Measurements from ENCODE around the gene BBS9.

The BBS9 gene

GRCh38 chr7:33127085-33127484 is 2.3 kb upstream of the BBS9 start:
- DNase-seq (ENCODE audit: low spot score): no peak

- no peak for DNase-seq (ENCODE audit: low spot score)
Measured at GRCh38 chr7:33128631-33128989, 754 bp upstream of the BBS9 start.

- DNase-seq (ENCODE audit: low spot score): peak; percentile 24
Measured at GRCh38 chr7:33129806-33130153, 416 bp downstream of the BBS9 start.

GRCh38 chr7:33130184-33130583 is 820 bp downstream of the BBS9 start:
- DNase-seq (ENCODE audit: low spot score): peak; percentile 37

GRCh38 chr7:33137103-33137502 is 7.7 kb downstream of the BBS9 start:
- no peak for DNase-seq (ENCODE audit: low spot score)

- no peak for DNase-seq (ENCODE audit: low spot score)
Measured at GRCh38 chr7:33142585-33142984, 13.2 kb downstream of the BBS9 start.

- DNase-seq (ENCODE audit: low spot score): no peak
Measured at GRCh38 chr7:33143996-33144718, 14.8 kb downstream of the BBS9 start.

- no peak for DNase-seq (ENCODE audit: low spot score)
Measured at GRCh38 chr7:33145156-33145555, 15.8 kb downstream of the BBS9 start.

- no peak for DNase-seq (ENCODE audit: low spot score)
Measured at GRCh38 chr7:33152087-33152486, 22.7 kb downstream of the BBS9 start.

- no peak for DNase-seq (ENCODE audit: low spot score)
Measured at GRCh38 chr7:33155811-33156210, 26.4 kb downstream of the BBS9 start.

- no peak for DNase-seq (ENCODE audit: low spot score)
Measured at GRCh38 chr7:33156441-33156840, 27.1 kb downstream of the BBS9 start.

GRCh38 chr7:33157311-33157710 is 27.9 kb downstream of the BBS9 start:
- DNase-seq (ENCODE audit: low spot score): no peak

- no peak for DNase-seq (ENCODE audit: low spot score)
Measured at GRCh38 chr7:33157781-33158180, 28.4 kb downstream of the BBS9 start.

- DNase-seq (ENCODE audit: low spot score): no peak
Measured at GRCh38 chr7:33177876-33178275, 48.5 kb downstream of the BBS9 start.

- no peak for DNase-seq (ENCODE audit: low spot score)
Measured at GRCh38 chr7:33179519-33179918, 50.2 kb downstream of the BBS9 start.

GRCh38 chr7:33183504-33183903 is 54.1 kb downstream of the BBS9 start:
- no peak for DNase-seq (ENCODE audit: low spot score)

- DNase-seq (ENCODE audit: low spot score): no peak
Measured at GRCh38 chr7:33184828-33185227, 55.5 kb downstream of the BBS9 start.

GRCh38 chr7:33185786-33186185 is 56.4 kb downstream of the BBS9 start:
- peak; percentile 30 for DNase-seq (ENCODE audit: low spot score)

- peak; percentile 37 for DNase-seq (ENCODE audit: low spot score)
Measured at GRCh38 chr7:33186192-33186591, 56.8 kb downstream of the BBS9 start.

- no peak for DNase-seq (ENCODE audit: low spot score)
Measured at GRCh38 chr7:33190688-33191304, 61.4 kb downstream of the BBS9 start.

GRCh38 chr7:33191340-33191739 is 62.0 kb downstream of the BBS9 start:
- DNase-seq (ENCODE audit: low spot score): no peak

- DNase-seq (ENCODE audit: low spot score): no peak
Measured at GRCh38 chr7:33192695-33193291, 63.4 kb downstream of the BBS9 start.

- DNase-seq (ENCODE audit: low spot score): no peak
Measured at GRCh38 chr7:33193308-33193864, 64.0 kb downstream of the BBS9 start.
